ENCODE measurements around the gene TULP1.
"Not testable (repeated sequence)": the region's sequence is repeated elsewhere in the genome, so short reads cannot be mapped to it uniquely, and the experiment has no call there.

The TULP1 gene

DNA sequence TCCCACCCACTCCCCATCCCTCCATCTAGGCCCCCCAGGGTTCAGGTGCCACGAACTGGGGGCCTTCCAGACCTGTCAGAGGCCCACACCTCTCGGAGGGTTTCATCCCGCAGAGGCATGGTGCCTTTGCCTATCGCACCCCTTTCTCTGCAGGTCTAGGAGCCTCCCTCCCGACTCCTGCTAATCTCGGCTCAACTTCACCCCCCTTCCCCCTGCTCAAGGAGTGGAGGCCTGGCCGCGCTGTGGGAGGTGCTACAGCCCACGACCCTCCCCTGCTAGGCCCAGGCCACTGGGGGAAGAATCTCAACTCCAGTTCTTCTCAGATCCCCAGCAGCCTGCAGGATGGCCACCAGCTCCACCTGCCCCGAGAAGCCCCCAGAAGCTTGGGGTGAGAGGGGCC lies at the start of gene TULP1:
Gene TULP1 (minus strand): TSS at position 157 of the 400 bp plus-strand sequence. CDS start 38 bp downstream, at position 119.
- DNase-seq = no peak

DNA sequence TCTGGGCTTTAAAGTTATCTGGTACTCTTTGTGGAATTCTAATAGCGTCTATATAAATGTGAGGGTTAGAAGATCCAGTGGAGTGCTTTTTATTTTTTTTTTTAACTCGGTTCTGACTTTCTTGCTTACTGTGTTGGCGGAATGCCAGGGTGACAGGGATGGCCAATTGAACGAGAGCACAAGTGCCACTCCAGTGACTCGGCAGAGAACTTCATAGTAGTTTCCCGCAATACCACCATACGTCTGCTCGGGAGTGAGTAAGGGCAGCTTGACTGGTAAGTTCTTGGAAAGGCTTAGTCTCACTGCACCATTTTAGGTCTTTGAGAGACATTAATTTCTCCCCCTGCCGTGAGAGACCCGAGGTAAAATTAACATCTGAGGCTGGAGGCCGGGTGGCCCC lies 49.4 kb upstream of the TULP1 start:
- no peak for DNase-seq

DNA sequence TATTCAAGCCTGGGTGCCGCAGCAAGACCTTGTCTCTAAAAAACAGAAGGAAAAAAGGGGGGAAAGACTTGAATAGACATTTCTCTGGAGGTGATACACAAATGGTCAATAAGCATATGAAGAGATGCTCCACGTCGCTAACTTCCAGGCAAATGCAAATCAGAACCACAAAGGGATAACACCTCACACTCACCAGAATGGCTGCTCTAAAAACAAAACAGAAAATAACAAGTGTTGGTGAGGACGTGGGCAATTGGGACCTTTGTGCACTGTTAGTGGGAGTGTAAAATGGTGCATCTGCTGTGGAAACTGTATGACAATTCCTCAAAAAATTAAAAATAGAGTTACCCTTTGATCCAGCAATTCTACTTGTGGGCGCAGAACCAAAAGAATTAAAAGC lies 48.4 kb upstream of the TULP1 start:
- DNase-seq = no peak

DNA sequence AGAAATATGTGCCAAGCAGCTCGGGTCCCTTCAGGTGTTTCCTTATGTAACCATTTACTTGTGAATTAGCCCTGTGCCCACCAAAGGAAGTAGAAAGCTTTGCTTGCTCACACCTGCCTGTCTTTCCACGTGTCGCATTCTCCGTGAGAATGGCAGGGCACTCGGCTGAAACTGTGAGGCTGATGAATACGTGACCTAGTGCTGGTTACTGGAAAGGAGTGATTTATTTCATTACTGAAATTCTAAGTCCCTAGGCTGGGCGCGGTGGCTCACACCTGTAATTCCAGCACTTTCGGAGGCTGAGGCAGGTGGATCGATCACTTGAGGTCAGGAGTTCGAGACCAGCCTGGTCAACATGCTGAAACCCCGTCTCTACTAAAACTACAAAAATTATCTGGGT lies 45.9 kb upstream of the TULP1 start:
- DNase-seq = no peak

DNA sequence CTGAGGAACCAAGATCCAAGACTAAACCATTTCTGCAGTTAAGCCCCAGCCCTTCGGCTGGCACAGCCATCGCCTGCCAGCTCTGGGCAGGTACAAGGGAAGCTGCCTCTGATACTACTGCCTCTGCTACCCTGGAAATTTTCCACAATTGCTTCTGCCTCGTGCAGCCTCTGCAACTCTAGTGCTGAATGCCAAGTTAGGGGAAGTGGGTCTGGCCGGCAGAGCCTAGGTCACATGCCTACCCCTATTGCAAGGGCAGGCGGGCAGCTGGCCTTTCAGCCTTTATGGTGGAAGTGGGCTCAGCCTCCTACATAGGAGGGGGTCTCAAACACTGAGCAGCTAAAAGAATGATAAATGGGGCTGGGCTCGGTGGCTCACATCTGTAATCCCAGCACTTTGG lies 44.5 kb upstream of the TULP1 start:
- DNase-seq = no peak

DNA sequence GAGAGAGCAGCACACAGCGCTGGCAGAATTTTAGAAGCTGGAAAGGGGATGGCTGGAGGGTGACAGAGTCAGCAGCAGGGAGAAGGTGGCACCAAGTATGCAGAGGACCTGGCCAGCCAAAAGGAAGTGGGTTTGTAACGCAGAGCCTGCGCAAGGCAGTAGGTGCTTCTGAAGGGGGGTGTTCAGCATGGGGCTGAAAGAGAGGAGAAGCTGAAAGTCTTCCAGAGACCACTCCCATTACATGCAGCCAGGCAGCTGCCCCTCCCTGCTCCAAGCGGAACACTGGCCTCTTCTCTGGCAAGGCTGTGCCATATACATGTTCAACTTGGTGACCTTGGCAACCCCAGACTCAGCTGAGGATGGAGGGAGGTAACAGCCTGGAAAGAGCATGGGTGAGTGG lies 42.1 kb upstream of the TULP1 start:
- DNase-seq = no peak

DNA sequence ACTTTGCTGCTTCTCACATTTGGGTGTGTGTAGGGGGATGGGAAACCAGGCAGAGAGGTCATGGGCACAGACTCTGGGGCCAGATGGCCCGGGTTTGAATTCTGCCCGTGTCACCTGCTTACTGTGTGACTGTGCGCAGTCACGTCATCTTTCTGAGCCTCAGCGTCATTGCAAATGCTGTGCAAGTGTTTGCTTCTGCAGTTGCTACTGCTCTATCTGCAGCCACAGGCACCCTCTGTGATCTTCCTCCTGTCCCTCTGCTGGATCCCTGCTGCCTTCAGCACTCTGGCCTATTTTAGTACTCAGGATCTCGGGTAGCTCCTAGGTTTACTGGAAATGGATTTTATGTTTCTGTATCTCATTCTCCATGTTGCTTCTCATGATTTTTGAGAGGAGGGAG lies 40.6 kb upstream of the TULP1 start:
- DNase-seq = no peak

DNA sequence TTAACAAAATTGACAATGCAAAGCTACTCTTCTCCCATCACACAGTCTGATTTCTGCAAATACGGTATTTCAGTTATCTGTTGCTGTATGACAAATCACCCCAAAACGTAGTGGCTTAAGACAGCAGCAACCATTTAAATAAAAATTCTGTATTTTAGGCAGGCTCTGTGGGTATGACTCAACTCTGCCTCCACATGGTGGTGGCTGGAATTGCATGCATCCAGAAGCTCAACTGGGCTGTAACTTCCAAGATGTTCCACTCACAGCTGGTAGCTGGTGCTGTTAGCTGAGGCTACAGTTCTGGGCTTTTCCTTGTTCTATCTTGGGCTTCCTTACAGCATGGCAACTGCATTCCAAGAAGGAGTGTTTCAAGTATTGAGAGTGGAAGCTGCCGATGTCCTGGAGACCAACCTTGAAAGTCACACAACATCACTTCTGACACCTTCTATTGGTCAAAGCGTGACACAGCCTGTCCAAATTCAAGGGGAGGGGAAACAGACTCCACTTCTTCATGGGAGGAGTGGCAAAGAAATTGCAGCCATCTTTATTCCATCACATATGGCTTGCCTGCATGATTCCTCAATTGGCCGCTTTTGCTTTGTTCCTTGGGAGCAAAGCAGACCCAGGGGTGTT lies 39.7 kb upstream of the TULP1 start:
- DNase-seq = peak; percentile 74

DNA sequence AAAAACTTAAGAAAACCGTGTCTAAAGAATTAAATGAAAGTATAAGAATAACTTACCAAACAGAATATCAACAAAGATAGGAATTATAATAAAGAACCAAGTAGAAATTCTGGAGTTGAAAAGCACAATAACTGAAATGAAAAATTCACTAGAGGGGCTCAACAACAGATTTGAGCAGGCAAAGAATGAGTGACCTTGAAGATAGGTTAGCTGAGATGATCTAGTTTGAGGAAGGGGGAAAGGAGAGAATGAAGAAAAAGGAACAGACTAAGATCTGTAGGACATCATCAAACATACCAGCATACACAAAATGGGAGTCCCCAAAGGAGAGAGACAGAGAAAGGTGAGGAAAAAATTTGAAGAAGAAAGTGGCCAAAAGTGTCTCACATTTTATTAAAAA lies 37.7 kb upstream of the TULP1 start:
- DNase-seq = no peak

DNA sequence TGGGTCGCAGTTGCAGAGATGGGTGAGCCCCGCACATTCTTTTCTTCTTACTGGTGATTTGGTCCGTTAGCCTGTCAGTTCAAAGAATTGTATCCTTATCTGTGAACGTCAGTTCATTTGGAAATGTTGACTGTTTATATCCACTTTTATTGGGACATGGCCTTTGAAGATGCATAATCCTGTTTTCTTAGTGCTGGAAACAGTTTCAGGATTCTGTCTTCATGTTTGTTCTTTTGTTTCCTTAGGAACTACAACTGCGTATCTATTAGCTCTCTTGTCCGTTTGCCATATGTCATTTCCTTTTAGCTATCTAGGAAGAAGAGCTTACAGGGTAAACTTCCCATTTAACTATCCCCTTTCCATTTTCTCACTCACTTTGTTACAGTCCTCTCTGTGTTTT lies 35.0 kb upstream of the TULP1 start:
- DNase-seq = no peak

DNA sequence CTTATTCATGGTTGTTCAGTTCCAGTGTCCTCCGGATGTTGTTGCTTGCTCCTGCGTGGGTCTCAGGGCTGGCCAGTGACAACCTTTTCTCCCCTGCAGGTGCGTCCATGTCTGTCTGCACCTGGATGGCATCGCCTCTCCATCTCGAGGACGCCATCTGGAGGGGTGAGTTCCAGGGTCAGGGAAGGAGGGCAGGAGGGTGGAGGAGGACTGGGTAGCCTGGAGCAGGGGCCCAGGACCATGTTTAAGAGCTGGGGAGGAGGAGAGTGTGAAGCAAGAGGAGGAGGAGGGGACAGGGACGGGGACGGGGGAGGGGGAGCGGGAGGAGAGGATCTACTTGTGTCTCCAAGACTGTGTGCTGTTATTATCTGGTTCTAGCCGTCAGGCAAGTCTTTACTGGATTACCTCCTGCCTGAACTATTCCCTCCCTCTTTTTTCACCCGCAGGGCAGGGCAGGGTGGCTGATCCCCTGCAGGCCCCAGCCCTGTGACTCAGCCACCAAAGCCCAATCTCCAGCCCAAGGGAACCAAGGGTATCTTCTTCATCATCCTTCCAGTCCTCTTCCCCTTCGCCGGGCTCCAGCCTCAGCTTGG lies 32.2 kb upstream of the TULP1 start:
- DNase-seq = no peak

DNA sequence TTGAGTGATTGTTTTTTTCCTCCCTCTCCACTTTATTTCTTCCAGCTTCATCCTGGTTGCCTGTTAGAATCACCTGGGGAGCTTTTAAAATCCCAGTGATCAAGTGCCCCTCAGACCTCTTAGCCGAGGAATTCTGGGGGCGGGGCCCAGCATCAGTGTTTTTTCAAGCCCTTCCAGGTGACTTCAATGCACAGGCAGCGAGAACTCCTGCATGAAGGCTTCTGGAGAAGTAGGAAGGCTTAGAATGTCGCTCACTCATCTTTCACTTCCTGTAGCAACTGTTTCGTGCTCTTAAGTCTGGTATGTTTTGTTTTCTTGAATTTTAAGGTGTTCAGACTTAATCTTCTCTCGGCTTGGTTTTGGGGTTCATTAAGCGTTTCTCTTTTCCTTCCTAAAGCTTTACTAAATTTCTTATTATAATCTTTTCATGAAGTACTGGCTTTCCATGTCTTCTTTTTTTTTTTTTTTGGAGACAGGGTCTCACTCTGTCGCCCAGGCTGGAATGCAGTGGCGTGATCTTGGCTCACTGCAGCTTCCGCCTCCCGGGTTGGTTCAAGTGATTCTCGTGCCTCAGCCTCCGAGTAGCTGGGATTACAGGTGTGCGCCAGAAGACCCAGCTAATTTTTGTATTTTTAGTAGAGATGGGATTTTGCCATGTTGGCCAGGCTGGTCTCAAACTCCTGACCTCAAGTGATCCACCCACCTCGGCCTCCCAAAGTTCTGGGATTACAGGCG lies 30.9 kb upstream of the TULP1 start:
- DNase-seq = no peak

DNA sequence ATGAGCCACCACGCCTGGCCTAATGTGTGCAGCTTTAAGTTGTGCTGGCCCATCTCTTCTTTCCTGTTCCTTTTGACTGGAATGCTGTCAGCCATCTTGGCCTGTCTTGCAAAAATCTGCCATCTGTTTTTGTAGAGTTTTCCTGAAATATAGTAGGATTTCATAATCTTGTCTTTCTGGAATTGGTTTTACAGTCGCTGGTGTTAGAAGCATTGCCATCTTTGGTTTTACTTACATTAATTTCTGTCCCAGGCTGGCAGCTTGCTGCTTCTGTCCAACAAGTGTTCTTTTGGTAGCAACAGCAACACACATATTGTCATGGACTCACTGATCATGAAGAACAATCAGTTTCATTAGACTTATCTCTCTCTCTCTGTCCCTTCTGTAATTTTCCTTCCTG lies 29.1 kb upstream of the TULP1 start:
- no peak for DNase-seq

DNA sequence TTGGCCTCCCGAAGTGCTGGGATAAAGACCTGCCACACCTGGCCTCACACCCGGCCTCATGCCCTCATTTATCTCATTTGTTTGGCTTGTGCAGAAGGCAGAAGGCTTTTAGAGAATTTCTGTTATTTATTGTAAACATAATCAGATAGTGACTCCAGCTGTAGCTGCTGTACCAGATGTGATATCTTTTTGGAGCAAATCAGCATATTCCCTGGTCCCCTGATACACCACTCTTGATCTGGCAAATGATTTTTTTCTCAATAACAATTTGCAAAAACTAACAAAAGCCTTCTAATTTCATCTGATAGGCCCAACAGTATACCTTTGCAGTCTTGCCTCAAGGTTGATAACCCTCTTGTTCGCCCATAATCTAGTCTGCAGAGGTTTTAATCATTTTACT lies 26.5 kb upstream of the TULP1 start:
- DNase-seq = no peak

DNA sequence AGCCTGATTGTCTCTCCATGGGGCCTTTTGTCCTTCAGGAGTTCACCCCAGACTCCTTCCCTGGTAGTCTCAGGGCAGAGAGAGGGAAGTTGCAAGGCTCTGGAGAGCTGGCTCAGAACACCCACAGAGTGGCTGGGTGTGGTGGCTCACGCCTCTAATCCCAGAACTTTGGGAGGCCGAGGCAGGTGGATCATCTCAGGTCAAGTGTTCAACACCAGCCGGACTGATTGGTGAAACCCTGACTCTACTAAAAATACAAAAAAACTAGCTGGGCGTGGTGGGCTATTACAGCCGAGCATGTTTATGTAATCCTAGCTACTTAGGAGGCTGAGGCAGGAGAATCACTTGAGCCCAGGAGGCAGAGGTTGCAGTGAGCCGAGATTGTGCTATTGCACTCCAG lies 23.2 kb upstream of the TULP1 start:
- DNase-seq = not testable (repeated sequence)

DNA sequence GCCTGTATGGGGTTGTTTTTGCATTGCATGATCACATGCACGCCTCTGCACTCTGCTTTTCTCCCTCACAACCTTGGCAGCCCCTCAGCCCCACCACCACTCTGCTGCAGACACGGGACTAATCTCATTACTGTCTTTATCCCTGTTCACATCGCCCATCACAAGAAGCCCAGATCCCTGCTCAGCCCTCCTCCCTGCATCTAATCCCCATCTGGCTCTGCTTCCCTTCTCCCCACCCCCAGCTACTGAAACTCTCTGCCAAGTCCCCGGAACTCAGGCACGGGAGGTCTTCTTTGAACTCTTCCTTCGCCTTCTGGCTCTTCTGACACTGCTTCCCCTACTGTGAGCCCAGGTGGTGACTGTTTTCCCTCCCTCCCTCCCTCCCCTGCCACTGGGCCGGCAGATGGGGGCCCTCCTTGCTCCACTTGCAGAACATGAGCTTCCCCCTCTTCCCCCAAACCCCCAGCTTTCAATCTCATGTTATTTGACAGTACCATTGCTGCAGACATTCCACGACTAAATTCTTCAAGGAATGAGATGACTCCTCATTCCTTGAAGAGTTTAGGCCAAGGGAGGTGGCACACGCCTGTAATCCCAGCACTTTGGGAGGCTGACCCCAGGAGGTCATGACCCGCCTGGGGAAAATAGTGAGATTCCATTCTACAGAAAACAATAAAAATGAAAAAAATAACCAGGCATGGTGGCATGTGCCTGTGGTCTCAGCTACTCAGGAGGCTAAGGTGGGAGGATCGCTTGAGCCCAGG lies 21.9 kb upstream of the TULP1 start:
- no peak for DNase-seq

DNA sequence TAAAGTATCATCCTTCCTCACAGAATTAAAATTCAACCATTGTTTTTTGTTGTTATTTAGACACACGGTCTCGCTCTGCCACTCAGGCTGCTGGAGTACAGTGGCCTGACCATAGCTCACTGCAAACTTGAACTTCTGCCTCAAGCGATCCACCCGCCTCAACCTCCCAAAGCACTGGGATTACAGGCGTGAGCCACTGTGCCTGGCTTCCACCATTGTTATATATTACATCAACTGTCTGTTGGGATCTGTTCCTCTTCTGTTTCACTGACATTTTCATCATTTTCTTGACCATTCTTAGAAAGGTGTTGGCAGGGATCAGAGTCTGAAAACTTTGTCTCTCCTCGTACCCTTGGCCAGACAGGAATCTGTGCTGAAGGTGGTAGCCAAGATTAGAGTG lies 21.3 kb upstream of the TULP1 start:
- no peak for DNase-seq

DNA sequence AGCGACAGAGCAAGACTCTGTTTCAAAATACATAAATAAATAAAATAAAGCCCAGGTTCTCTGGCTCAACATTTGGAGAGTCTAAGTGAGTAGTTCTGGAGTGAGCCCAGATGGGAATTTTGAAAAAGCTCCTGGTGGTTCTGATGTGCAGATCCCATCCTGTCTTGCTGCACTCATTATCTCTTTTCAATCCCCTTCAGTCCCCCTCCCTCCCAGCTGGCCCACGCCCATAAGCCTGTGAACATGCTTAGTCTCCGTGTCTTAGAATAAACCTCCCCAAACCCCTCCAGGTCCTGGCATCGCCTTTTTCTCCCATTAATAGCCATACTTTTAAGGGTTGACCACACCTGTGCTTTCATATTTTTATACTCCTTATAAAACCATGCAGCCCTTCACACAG lies 19.4 kb upstream of the TULP1 start:
- DNase-seq = no peak

DNA sequence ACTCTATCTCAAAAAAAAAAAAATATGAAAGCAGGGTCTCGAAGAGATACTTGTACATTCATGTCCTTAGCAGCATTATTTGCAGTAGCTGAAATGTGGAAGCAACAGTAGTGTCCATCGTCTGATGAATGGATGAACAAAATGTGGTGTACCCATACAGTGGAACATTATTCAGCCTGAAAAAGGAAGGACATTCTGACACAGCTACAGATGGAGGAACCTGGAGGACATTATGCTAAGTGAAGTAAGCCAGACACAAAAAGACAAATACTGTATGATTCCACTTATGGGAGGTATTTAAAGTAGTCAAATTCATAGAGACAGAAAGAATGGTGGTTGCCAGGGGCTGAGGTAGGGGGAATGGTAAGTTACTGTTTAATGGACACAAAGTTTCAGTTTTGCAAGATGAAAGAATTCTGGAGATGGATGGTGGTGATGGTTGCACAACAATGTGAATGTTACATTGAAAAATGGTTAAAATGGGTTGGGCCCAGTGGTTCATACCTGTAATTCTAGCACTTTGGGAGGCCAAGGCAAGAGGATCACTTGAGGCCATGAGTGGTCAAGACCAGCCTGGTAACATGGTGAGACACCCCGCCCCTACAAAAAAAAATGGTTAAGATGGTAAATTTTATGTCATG lies 11.8 kb upstream of the TULP1 start:
- DNase-seq = no peak

DNA sequence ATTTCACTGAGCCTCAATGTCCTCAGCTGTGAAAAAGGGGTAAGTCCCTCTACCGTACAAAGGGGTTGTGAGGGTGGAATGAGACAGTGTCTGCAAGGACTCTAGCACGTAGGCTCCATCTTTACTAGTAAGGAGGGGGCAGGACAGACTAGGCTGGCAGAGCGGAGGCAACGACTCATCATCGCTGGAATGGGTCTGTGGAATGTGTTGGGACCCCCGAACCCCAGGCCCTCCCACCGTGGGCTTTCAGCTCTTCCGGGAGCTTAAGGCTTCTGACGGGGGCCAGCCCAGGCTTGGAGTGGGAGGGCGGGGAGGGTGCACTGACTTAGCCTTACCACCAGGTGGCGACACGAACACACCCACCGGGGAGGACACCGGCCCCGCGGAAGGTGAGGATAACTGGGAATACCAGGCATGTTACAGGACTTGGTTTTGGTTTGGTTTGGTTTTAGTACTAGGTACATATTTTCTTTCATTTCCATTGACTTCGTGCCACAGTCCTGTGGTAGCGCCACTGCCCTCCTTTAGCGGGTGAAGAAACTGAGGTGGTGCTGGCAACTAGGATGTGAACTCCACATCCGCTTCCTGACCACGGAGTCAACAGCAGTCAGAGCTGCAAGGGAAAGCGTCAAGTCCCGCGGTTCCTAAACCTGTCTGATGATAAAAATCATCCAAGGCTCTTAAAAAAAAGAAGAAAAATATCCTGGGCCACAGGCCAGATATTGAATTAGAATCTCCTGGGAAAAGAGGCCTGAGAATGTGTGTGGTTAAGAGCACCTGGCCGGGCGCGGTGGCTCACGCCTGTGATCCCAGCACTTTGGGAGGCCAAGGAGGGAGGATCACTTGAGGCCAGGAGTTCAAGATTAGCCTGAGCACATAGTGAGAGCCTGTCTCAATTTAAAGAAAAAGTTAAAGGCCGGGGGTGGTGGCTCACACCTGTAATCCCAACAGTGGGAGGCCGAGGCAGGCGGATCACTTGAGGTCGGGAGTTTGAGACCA lies 10.3 kb upstream of the TULP1 start:
- peak; percentile 71 for DNase-seq

DNA sequence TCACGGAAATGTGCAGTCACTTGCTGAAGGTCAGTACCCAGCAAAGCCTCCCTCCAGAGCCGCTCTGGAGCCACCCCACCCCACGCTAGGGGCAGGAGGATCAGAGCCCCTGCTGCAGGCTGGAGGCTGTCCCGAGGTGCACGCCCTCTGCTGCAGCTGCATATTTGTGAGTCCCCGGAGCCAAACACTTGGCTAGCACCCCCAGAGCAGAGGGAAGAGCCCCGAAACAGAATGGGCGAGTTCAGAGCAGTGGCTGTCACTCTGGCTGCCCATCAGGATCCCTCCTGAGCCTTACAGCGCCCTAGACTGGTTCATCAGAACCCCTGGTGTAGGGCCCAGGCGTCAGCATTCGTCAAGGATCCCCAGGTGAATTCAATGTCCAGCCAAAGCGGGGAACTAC lies 9.5 kb upstream of the TULP1 start:
- no peak for DNase-seq

DNA sequence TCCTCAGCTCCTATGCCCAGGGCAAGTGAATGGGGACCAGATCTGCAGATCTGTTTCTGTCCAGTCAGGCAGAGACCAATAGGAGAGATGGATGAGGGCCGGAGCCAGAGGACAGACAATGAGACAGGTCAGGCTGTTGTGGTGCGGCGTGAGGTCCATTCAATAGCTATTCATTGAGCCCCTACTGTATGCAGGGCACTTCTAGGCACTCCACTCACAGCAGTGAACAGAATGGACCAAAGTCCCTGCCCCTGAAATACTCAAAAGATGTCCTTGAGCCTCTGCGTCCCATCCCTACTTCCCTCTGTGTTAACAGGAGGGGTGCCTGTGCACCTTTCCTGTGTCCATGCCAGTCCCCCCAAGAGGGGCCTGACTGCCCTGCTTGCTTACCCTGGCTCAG lies 8.5 kb upstream of the TULP1 start:
- DNase-seq = no peak
